Kidney (tissue), 14 donors: ENCODE data around the gene NOM1. TPM values are rescaled to one million over a fixed set of nuclear protein-coding genes. Genes with fewer than 3 reads are reported as not detected.
A peak's percentile ranks its signal among the peaks of the same experiment; 100 is the strongest.

Experiments
- DNase-seq, 5 donors: peaks; one replicate each; pipeline ENCODE4 v3.0.0-alpha.2; 2013 to 2020
- FAIRE-seq: peaks from 2 replicates; lab custom pipeline; 2012; peaks lifted over from hg19 to GRCh38; lab: Jason Lieb, UNC
- H3K27ac ChIP-seq, 2 donors: one replicate each; pipeline ENCODE4 v1.7.0; 2013; ENCODE audit warnings: low read depth in 2 of 2, low read length in 2 of 2, inconsistent platforms in 1 of 2
- H3K27me3 ChIP-seq: one replicate; pipeline ENCODE4 v1.7.1; 2013; ENCODE audit warnings: low read length, inconsistent platforms; ENCODE audit not compliant: control insufficient read depth, insufficient read depth
- H3K36me3 ChIP-seq, 3 donors: one replicate each; pipeline versions ENCODE4 v1.7.0 to v1.7.1; 2013; ENCODE audit warnings: low read length in 3 of 3, control low read depth in 1 of 3, inconsistent platforms in 1 of 3; ENCODE audit not compliant: insufficient read depth in 3 of 3, control insufficient read depth in 2 of 3
- H3K4me1 ChIP-seq, 3 donors: one replicate each; pipeline versions ENCODE4 v1.7.0 to v1.7.1; 2013; ENCODE audit warnings: low read length in 3 of 3, inconsistent platforms in 1 of 3, low read depth in 1 of 3; ENCODE audit not compliant: control insufficient read depth in 2 of 3, insufficient read depth in 2 of 3
- H3K4me3 ChIP-seq, 3 donors: one replicate each; pipeline versions ENCODE4 v1.7.0 to v1.8.1; 2013; ENCODE audit warnings: low read length in 3 of 3, control low read depth in 1 of 3, inconsistent platforms in 1 of 3
- H3K9ac ChIP-seq, 3 donors: one replicate each; pipeline versions ENCODE4 v1.7.0 to v1.7.1; 2013; ENCODE audit warnings: low read length in 3 of 3, control low read depth in 1 of 3, inconsistent platforms in 1 of 3
- H3K9me3 ChIP-seq, 3 donors: one replicate each; pipeline versions ENCODE4 v1.7.0 to v1.7.1; 2013; ENCODE audit warnings: low read length in 3 of 3, control low read depth in 1 of 3, inconsistent platforms in 1 of 3; ENCODE audit not compliant: control insufficient read depth in 2 of 3, insufficient read depth in 1 of 3
- intact Hi-C: fragments of 100-400 bp; cut with DNase I; formaldehyde crosslinking; loops from one replicate; pipeline ENCODE4 v1.11.1; 2022
- polyA plus RNA-seq: library from polyadenylated mRNA; stranded (reverse); fragments of 350-450 nt; fragmentation: Illumina TruSeq; extraction: RNeasy Lipid Tissue Mini Kit (QIAGEN cat#74804); gene quantifications from one replicate; pipeline ENCODE4 v1.2.3, GENCODE V29; 2014; ENCODE audit warnings: low read depth, low replicate concordance; ENCODE audit not compliant: insufficient read depth
- total RNA-seq: library from RNA; stranded (reverse); fragmentation: NEBNext Ultra II Directional; extraction: Animal tissue kit (Norgen Biotek cat#: 25700); gene quantifications from one replicate; pipeline ENCODE4 v1.2.1, GENCODE V29; 2021
- TF ChIP-seq, protein P1 (sequence below): IDR thresholded peaks from 3 replicates; pipeline ENCODE4 v1.5.1; 2012; ENCODE audit warnings: mild to moderate bottlenecking, moderate library complexity, borderline replicate concordance; ENCODE audit not compliant: insufficient read depth; ENCODE audit errors: extremely low read depth
- donor health status: control.
- donor health status: control.
- donor health status: control.
- donor health status: control.
- donor health status: control.
- donor health status: DM: yes; HTN: yes; CAD: no.
- donor health status: Normal renal cell carcinoma (clear cell type).

NOM1 gene
- total and polyA plus RNA-seq, 2 donors from 2014 or later = 5.8 to 17.6 TPM

GRCh38 chr7:156966387-156966786 lies 16.9 kb downstream of the NOM1 start:
- no peak for FAIRE-seq
- intact Hi-C loops = no loop called here
- Histone ChIP-seq H3K4me1 (no peaks in the 10 kb centered on the region), H3K36me3 (peaks cover 2 to 41% (median 32%) of the 10 kb centered on the region in 3 donors), H3K9me3 (no peaks in the 10 kb centered on the region), H3K4me3 (no peak overlapping the region), H3K27me3 (no peaks in the 10 kb centered on the region), H3K27ac (no peak overlapping the region), H3K9ac (no peak overlapping the region)
- no peak for DNase-seq
- TF ChIP-seq, protein P1, sequence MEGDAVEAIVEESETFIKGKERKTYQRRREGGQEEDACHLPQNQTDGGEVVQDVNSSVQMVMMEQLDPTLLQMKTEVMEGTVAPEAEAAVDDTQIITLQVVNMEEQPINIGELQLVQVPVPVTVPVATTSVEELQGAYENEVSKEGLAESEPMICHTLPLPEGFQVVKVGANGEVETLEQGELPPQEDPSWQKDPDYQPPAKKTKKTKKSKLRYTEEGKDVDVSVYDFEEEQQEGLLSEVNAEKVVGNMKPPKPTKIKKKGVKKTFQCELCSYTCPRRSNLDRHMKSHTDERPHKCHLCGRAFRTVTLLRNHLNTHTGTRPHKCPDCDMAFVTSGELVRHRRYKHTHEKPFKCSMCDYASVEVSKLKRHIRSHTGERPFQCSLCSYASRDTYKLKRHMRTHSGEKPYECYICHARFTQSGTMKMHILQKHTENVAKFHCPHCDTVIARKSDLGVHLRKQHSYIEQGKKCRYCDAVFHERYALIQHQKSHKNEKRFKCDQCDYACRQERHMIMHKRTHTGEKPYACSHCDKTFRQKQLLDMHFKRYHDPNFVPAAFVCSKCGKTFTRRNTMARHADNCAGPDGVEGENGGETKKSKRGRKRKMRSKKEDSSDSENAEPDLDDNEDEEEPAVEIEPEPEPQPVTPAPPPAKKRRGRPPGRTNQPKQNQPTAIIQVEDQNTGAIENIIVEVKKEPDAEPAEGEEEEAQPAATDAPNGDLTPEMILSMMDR = no peak

DNA sequence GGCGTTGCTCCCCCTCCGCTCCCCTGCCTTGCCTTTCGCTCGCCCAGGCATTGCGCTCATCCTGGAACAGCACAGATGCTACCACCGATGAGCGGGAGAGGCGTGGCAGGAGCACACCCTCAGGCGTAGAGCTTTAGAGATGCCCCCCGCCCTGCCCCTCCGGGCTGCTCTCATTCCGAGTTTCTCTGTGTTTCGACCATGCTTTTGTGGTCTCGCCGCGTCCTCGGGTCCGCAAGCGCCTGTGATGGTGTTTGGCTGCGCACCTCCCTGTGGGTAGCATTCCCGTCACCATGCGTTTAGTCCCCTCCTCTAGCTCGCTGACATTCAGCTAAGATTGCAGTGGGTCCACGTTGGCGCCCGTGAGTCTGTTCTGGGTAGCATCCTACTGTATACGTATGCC lies 18.7 kb downstream of the NOM1 start:
- H3K9ac ChIP-seq = no peak overlapping the region
- FAIRE-seq (no peak), DNase-seq (no peak)
- H3K4me1 ChIP-seq = no peaks in the 10 kb centered on the region
- TF ChIP-seq, protein P1 = no peak
- no peak overlapping the region for H3K4me3 ChIP-seq
- no peaks in the 10 kb centered on the region for H3K9me3 ChIP-seq
- no peak overlapping the region for H3K27ac ChIP-seq
- intact Hi-C loops = no loop called here
- peaks cover 0 to 27% (median 24%) of the 10 kb centered on the region in 3 donors for H3K36me3 ChIP-seq
- H3K27me3 ChIP-seq = no peaks in the 10 kb centered on the region

DNA sequence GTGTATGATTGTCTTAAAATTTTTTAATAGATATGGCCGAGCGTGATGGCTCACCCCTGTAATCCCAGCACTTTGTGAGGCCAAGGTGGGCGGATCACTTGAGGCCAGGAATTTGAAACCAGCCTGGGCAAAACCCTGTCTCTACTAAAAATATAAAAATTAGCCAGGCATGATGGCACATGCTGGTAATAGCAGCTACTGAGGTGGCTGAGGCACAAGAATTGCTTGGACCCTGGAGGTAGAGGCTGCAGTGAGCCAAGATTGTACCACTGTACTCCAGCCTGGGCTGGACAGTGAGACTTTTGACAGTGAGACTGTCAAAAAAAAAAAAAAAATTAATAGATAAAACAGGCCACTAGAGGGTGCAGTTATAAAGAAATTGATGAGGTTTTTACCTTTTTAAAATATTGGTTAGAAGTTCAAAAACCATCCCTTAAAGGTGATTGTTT lies 20.5 kb downstream of the NOM1 start:
- H3K9ac ChIP-seq = no peak overlapping the region
- no peak overlapping the region for H3K4me3 ChIP-seq
- no peaks in the 10 kb centered on the region for H3K27me3 ChIP-seq
- intact Hi-C loops = no loop called here
- no peak for FAIRE-seq
- no peaks in the 10 kb centered on the region for H3K4me1 ChIP-seq
- TF ChIP-seq, protein P1 = peak; percentile 15
- no peaks in the 10 kb centered on the region for H3K9me3 ChIP-seq
- no peak overlapping the region for H3K27ac ChIP-seq
- DNase-seq = no peak
- H3K36me3 ChIP-seq = peaks cover 0 to 15% (median 13%) of the 10 kb centered on the region in 3 donors

DNA sequence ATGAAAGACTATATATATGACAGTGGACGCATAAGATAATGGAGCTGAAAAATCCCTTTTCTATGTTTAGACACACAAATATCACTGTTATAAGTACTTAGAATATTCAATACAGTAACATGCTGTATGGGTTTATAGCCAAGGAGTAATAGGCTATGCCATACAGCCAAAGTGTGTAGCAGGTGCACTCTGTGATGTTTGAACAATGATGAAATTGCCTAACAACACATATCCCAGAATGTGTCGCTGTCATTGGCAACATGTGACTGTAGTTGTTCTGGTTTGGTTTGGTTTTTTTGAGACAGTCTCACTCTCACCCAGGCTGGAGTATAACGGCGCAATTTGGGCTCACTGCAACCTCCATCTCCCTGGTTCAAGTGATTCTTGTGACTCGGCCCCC lies 26.1 kb downstream of the NOM1 start:
- no peak for FAIRE-seq
- peaks cover 0 to 5% (median 0%) of the 10 kb centered on the region in 3 donors for H3K9me3 ChIP-seq
- intact Hi-C loops = no loop called here
- H3K36me3 ChIP-seq = peaks cover 0 to 3% (median 2%) of the 10 kb centered on the region in 3 donors
- no peaks in the 10 kb centered on the region for H3K4me1 ChIP-seq
- no peak overlapping the region for H3K9ac ChIP-seq
- no peaks in the 10 kb centered on the region for H3K27me3 ChIP-seq
- TF ChIP-seq, protein P1 = no peak
- no peak overlapping the region for H3K4me3 ChIP-seq
- DNase-seq = no peak
- no peak overlapping the region for H3K27ac ChIP-seq
